HUDEP-2 (cell line): Measurements from ENCODE around the gene TET2.
A peak's percentile ranks its signal among the peaks of the same experiment; 100 is the strongest.

ENCODE experiments used
- DNase-seq, 76 experiments: peaks; one replicate each; lab custom pipeline; 2025; ENCODE audit not compliant: unreplicated experiment in 76 of 76; lab: John Stamatoyannopoulos, UW

Gene TET2

DNA sequence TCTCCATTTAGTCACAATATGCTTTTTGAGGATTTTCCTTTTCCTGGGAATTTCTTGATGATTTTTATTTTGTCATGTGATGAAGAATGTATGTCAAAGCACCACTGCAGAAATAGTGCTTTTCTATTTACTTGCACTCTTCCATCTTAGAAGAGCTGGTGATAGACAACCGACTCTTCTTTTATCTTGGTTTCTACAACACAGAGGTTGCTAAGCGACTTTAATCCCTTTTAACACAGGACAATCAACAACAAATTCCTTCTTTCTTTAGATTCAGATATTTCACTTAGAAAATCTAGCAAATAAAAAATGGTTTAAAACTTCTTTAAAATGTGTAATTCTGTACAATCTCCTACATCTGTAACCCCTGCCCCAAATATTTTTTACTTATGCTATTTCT lies 34.6 kb downstream of the TET2 start:
- no peak for DNase-seq

- no peak for DNase-seq
Measured at GRCh38 chr4:105182211-105182610, 35.5 kb downstream of the TET2 start.

DNA sequence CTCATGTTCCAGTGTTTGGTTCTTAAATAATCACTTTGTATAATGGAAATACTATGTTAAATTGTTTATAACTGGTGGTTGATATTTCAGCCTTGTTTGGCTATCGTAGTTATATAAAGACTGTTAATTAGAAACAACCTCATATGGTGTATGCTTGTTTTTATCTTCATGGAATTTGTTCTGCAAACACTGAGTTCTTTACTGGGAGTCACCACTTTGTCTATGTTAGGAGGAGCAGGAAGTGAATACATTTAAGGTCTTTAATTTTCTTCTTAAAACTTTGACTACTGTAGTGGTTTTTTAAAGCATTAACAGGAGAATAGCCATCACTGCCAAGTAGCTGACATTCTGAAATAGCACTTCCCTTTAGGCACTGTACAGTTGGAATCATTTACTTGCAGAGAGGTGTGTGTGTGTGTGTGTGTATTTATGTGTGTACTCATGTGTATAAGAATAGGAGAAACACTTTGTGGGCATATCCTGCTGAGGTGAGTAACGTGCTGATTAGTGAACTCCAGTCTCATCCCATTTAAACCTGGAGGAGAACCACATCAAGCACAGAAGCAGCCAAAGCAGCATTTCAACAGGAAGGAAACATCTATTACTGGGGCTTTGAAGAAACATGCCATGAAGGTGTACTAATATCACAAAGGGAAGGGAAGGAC lies 37.8 kb downstream of the TET2 start:
- DNase-seq = no peak

GRCh38 chr4:105186701-105187161 lies 40.1 kb downstream of the TET2 start:
- DNase-seq = peak in 3 of 76 experiments; percentile 3 to 34 (median 18)

- no peak for DNase-seq
Measured at GRCh38 chr4:105189855-105190650, 43.4 kb downstream of the TET2 start.

- DNase-seq = no peak
Measured at GRCh38 chr4:105191621-105192210, 45.0 kb downstream of the TET2 start.

DNA sequence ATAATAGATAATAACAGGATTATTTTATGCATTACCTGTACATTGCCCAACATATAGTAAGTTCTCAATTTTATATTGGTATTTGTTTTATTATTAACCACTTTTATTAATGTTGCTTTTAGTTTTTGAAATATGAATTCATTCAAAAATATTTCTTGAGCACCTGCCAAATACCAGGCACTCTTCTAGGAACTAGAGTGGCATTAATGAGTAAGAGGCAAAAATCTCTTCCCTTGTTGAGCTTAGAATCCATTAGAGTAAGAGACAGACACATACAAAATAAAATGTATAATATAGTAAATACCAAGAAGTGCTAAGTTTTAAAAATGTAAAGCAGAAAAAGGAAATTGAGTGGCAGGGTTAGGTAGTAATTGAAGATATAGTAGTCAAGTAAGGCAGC lies 45.8 kb downstream of the TET2 start:
- DNase-seq = no peak

DNA sequence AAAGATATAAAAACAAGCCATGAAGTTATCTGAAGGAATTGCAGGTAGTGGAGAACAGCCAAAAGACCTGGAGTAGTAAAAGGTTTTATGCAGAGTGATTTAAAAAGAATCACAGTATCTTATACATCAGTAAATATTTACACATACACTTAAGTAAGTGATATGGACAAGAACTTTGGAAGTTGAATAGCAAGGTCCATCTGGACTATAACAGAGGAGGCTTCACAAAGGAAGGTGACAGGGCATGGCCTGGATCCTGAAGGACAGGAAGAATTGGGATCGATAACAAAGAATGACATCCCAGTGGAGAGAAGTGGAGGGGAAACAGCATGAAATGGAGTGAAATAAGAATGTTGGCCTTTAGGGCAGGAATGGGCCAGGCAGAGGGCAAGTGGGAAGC lies 46.2 kb downstream of the TET2 start:
- DNase-seq = no peak

GRCh38 chr4:105193536-105193935 lies 46.9 kb downstream of the TET2 start:
- no peak for DNase-seq

DNA sequence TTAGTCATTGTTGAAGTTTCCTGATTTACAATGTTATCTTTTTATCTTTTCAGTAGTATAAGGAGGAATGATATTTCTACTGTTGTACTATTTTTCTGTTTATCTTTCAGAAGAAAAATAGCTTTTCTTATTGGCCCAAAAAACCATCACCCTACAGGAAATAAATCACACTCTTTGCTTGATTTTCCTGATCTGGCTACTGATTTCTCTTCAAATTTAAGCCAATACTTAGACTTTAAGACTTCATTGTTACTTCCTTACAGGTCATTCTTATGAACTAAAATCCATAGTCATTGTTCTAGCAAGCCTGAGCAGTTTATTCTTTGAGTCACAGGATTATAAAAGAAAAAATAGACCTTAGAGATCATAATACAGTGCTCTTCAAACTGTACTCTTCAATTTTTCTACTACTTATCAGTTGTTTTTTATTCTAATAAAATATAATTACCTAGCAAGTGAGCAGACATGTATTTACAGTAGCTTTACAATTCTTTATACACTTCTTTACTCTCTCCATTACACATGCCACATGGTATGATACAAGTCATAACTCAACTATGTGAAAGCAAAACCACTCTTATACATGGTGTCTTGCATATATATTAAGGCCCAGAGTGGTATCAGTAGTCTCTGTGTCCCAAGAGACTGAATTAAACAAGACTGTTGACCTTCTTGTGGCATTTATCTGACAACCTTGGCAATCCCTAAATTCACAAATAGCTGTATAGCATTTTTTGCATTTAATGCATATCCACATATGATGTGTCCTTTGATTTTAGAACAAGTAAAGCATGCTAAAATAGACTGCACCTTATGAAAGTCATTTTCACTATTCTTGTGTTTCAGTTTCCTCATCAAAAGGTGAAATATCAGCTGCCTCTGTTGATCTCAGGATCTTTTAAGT lies 47.9 kb downstream of the TET2 start:
- DNase-seq = no peak

GRCh38 chr4:105196523-105197145 lies 50.0 kb downstream of the TET2 start:
- DNase-seq = peak in 6 of 76 experiments; percentile 1 to 15 (median 8)

GRCh38 chr4:105197777-105198176 lies 51.1 kb downstream of the TET2 start:
- DNase-seq = no peak

GRCh38 chr4:105198541-105198940 lies 51.9 kb downstream of the TET2 start:
- no peak for DNase-seq

DNA sequence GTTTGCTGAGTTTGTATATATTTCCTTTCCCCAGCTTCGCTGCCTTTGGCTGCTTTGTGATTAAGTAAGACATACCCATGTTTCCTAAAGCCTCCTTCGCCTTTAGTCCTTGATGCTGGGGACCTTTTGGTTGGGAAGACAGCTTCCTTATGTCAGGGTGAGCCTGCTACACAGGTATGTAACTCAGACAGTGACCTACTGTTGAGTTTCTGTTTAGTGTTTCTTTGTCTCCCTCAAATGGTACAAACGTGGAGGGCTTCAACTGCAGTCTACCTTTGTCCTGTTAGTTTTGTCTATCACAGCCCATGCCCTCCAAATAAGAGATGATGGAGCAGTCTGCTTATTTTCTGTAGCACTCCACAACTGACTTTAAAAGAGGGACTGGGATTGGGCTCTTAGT lies 59.5 kb downstream of the TET2 start:
- DNase-seq = no peak

GRCh38 chr4:105207386-105207785 lies 60.7 kb downstream of the TET2 start:
- no peak for DNase-seq

DNA sequence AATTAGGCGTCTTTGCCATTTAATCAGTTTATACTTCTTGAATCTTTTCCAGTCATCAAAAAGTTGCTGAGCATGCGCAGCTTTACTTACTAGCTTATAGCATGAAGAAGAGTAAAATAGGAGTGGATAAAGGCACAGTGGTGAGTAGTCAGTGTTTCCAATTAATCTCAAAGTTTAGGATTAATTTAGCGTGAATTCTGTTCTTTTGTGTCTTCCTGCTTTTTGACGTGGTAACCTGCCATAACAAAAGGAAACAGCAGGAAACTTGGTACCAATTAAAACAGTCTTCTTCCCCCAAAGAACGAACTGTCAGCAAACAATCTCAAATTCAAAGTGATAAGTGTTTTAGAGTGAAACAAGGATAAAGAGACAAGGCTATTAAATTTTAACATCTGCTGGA lies 61.9 kb downstream of the TET2 start:
- no peak for DNase-seq

DNA sequence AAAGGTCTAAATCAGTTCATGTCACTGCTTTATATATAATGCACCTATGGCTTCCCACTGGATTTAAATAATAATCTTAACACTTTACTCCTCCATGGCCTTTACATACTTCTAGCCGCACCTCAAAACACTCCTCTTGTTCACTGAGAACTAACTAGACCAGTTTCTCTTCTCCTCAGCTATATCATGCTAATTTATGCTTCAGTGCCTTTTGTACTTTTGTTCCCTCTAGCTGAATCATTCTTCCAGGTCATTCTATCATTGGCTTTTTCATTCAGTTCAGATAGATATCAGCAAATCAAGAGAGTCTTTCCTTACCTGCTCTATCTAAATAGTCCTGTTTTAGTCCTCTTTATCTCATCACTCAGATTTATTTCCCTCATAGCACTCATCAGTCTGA lies 64.2 kb downstream of the TET2 start:
- no peak for DNase-seq

GRCh38 chr4:105215609-105216313 lies 69.1 kb downstream of the TET2 start:
- no peak for DNase-seq

DNA sequence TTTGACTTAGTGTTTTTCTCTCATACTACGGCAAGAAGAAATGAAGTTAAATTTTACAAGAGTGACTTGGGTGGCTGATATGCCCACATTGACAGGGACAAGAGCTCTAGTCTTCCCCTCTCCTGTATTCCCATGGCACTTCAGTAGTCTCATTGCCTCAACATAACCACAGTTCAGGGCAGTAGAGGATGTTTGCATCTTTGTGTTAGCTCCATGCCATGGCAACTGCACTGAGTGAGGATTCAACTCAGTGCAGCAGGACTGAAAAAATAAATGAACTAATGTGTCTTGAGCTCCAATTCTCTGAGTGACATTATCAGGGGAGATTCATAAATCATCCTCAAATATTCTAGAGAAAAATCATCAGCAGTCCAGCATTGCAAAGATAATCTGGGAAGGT lies 78.8 kb downstream of the TET2 start:
- no peak for DNase-seq

GRCh38 chr4:105227054-105227453 lies 80.4 kb downstream of the TET2 start:
- DNase-seq = no peak
